KMS-11 (cell line): Measurements from ENCODE around the gene TATDN3.

Source experiments
- H2AFZ ChIP-seq: fragments of 200-600 bp; sonication (generic); 2 replicates; pipeline ENCODE4 v1.6.1; 2016; ENCODE audit warnings: antibody characterized with exemption, mixed run types, low read depth
- H3K27ac ChIP-seq: fragments of 200-600 bp; sonication (generic); 2 replicates; pipeline ENCODE4 v1.6.1; 2016; ENCODE audit warnings: mild to moderate bottlenecking, mixed run types
- H3K27me3 ChIP-seq: fragments of 200-600 bp; sonication (generic); 2 replicates; pipeline ENCODE4 v1.6.1; 2017; ENCODE audit warnings: mild to moderate bottlenecking, low read depth, mixed run types, moderate library complexity; ENCODE audit not compliant: insufficient read depth
- H3K36me3 ChIP-seq: fragments of 200-600 bp; sonication (generic); 2 replicates; pipeline ENCODE4 v1.6.1; 2017; ENCODE audit warnings: mild to moderate bottlenecking, mixed run types; ENCODE audit not compliant: insufficient read depth
- H3K4me1 ChIP-seq: fragments of 200-600 bp; sonication (generic); 2 replicates; pipeline ENCODE4 v1.6.1; 2016; ENCODE audit warnings: mild to moderate bottlenecking, low read depth, mixed run types; ENCODE audit not compliant: poor library complexity, severe bottlenecking
- H3K4me2 ChIP-seq: fragments of 200-600 bp; sonication (generic); 2 replicates; pipeline ENCODE4 v1.7.0; 2016; ENCODE audit warnings: mild to moderate bottlenecking, mixed run types
- H3K4me3 ChIP-seq: fragments of 200-600 bp; sonication (generic); IDR thresholded peaks from 2 replicates; pipeline ENCODE4 v1.6.1; 2017; ENCODE audit warnings: low read depth, low read length, mixed read lengths; ENCODE audit not compliant: insufficient read depth
- H3K79me2 ChIP-seq: fragments of 200-600 bp; sonication (generic); 2 replicates; pipeline ENCODE4 v1.6.1; 2016; ENCODE audit warnings: low read depth, mixed run types; ENCODE audit not compliant: insufficient read depth
- H3K9ac ChIP-seq: fragments of 200-600 bp; sonication (generic); 2 replicates; pipeline ENCODE4 v1.6.1; 2016; ENCODE audit warnings: mild to moderate bottlenecking, mixed run types
- H4K20me1 ChIP-seq: fragments of 200-600 bp; sonication (generic); 2 replicates; pipeline ENCODE4 v1.6.1; 2016; ENCODE audit warnings: mild to moderate bottlenecking, mixed run types; ENCODE audit not compliant: insufficient read depth
- TF ChIP-seq, protein P1 (sequence below): fragments of 200-600 bp; sonication (generic); conservative IDR thresholded peaks from 2 replicates; pipeline ENCODE4 v1.6.1; 2017; ENCODE audit warnings: low read depth, mild to moderate bottlenecking, antibody characterized with exemption, low read length, moderate library complexity, mixed read lengths

The TATDN3 gene

GRCh38 chr1:212824201-212824600, 32.5 kb downstream of the TATDN3 start:
- TF ChIP-seq, protein P1, sequence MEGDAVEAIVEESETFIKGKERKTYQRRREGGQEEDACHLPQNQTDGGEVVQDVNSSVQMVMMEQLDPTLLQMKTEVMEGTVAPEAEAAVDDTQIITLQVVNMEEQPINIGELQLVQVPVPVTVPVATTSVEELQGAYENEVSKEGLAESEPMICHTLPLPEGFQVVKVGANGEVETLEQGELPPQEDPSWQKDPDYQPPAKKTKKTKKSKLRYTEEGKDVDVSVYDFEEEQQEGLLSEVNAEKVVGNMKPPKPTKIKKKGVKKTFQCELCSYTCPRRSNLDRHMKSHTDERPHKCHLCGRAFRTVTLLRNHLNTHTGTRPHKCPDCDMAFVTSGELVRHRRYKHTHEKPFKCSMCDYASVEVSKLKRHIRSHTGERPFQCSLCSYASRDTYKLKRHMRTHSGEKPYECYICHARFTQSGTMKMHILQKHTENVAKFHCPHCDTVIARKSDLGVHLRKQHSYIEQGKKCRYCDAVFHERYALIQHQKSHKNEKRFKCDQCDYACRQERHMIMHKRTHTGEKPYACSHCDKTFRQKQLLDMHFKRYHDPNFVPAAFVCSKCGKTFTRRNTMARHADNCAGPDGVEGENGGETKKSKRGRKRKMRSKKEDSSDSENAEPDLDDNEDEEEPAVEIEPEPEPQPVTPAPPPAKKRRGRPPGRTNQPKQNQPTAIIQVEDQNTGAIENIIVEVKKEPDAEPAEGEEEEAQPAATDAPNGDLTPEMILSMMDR = no peak
- no peaks in the 10 kb centered on the region for H3K79me2 ChIP-seq
- no peak overlapping the region for H3K27ac ChIP-seq
- no peaks in the 10 kb centered on the region for H3K27me3 ChIP-seq
- H4K20me1 ChIP-seq = no peaks in the 10 kb centered on the region
- H2AFZ ChIP-seq = no peak overlapping the region
- no peaks in the 10 kb centered on the region for H3K4me1 ChIP-seq
- H3K4me2 ChIP-seq = no peak overlapping the region
- H3K36me3 ChIP-seq = no peaks in the 10 kb centered on the region
- H3K4me3 ChIP-seq = no peak overlapping the region
- no peak overlapping the region for H3K9ac ChIP-seq

GRCh38 chr1:212825798-212826452, 34.2 kb downstream of the TATDN3 start:
- Histone ChIP-seq H3K27ac (no peak overlapping the region), H4K20me1 (no peaks in the 10 kb centered on the region), H3K9ac (no peak overlapping the region), H3K4me3 (no peak overlapping the region), H3K36me3 (no peaks in the 10 kb centered on the region), H3K4me2 (no peak overlapping the region), H3K27me3 (no peaks in the 10 kb centered on the region), H3K79me2 (no peaks in the 10 kb centered on the region), H2AFZ (no peak overlapping the region), H3K4me1 (no peaks in the 10 kb centered on the region)
- TF ChIP-seq, protein P1 = no peak

GRCh38 chr1:212827171-212827776, 35.6 kb downstream of the TATDN3 start:
- Histone ChIP-seq H3K4me1 (no peaks in the 10 kb centered on the region), H3K27me3 (no peaks in the 10 kb centered on the region), H3K79me2 (no peaks in the 10 kb centered on the region), H4K20me1 (no peaks in the 10 kb centered on the region), H3K27ac (no peak overlapping the region), H3K4me2 (no peak overlapping the region), H3K9ac (no peak overlapping the region), H2AFZ (no peak overlapping the region), H3K4me3 (no peak overlapping the region), H3K36me3 (no peaks in the 10 kb centered on the region)
- TF ChIP-seq, protein P1 = no peak

GRCh38 chr1:212827831-212828278, 36.2 kb downstream of the TATDN3 start:
- Histone ChIP-seq H3K4me2 (no peak overlapping the region), H4K20me1 (no peaks in the 10 kb centered on the region), H3K36me3 (no peaks in the 10 kb centered on the region), H3K27me3 (no peaks in the 10 kb centered on the region), H2AFZ (no peak overlapping the region), H3K4me3 (no peak overlapping the region), H3K79me2 (no peaks in the 10 kb centered on the region), H3K4me1 (no peaks in the 10 kb centered on the region), H3K9ac (no peak overlapping the region), H3K27ac (no peak overlapping the region)
- TF ChIP-seq, protein P1 = no peak
